Activated CD4-positive, alpha-beta T cell treated with anti-CD3 and anti-CD28 coated beads for 4 hours (primary cell): ENCODE data around the gene GPR55.
"Not testable (repeated sequence)": the region's sequence is repeated elsewhere in the genome, so short reads cannot be mapped to it uniquely, and the experiment has no call there.

Experiments
- DNase-seq, 2 donors: peaks; one replicate each; pipeline ENCODE4 v3.0.0-alpha.2; 2020

Gene GPR55

DNA sequence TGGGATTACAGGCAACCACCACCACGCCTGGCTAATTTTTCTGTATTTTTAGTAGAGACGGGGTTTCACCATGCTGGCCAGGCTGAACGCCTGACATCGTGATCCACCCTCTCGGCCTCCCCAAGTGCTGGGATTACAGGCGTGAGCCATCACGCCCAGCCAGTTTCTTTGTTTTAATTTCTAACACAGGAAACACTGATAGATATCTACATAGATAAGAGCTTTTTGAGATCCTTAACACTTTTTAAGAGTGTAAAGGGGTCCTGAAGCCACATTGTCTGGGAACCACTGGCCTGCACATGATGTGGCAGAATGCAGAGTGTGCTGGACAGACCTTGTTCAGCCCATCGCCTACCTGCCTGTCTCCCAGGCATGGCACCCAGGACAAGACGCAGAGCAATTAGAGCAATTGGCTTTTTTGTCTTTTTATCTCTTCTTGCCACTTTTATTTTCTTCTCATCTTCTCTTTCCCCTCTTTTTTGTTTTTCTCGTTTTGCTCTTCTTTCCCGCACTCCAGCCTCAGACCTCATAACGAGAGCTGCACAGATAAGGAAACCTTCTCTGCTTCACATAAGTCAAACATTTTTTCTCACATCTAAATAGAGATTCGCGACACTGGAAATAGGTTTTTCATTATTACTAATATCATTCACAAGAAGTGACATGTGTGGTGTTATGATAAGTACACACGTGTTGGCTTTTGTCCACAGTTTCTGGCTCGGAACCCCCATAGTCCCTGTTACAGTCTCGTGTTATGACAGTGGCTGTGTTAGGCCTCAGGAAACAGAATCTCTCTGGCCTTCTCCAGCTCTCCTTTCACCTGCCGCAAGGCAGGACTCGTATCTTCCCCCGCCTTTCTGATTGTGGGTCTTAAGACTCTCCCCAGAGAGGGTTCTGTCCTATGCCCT lies 25.2 kb upstream of the GPR55 start:
- no peak for DNase-seq

GRCh38 chr2:230947908-230948365 lies 22.9 kb upstream of the GPR55 start:
- no peak for DNase-seq

GRCh38 chr2:230947235-230947576 lies 22.2 kb upstream of the GPR55 start:
- DNase-seq = no peak

DNA sequence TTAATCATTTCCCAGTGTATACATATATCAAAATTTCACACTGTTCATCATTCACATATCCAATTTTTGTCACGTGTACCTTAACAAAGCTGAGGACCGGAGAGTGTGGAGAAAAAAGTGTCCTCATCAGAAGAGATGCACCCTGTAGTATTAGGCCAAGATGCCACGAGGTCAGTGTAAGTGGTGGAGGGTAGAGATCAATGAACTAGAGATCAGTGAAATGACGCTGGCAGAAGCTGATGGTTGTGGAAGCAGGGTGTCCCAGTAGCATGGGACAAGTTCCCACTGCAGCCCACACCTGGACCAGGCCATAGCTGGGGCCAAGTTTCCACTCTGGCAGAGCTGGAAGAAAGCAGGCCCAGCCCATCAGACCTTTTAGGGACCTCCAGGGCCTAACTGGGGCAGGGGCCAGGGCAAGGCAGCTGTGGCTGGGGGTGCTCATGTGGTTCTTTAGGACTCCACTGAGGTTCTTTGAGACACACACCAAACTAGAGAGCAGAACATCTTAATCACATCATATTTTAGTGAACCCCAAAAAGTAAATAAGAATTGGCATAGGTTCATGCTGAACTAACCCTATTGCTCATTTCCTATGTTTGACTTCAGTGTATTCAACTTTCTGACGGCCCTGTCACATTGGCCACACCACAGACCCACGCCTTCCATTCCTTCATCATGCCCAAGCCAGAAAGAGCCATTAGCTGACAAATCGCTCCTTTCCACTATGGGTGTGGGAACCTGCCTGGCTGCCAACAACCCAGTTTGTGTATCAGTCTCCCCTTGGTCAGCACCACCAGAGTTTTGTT lies 21.6 kb upstream of the GPR55 start:
- no peak for DNase-seq

DNA sequence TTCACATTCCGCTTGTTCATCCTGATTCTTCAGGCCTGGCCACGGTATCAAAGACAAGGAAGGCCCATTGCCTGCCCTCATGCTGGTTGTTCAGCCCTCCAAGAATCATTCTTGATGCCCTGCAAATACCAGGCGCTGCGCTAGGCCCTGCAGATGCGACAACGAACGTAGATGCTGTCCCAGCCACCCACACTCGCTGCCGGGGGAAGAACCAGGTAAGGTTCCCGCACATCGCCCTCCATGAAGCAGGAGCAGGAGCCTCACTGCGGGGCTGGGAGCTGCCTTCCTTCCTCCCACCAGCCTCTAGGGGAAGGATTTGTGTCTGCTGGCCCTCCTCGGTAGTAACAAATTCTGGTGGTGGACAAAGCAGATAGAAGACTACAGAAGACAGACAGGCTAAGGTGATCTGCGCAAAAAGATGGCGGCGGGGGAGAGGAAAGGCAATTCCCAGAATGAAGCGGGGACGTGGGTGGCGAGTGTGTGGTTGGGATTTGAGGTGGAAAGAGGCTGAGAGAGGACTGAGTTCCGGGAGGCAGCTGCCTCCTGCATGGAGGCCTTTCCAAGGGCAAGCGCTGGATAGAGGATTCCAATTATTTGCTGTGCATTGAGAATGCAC lies 19.8 kb upstream of the GPR55 start:
- no peak for DNase-seq

GRCh38 chr2:230944123-230944653 lies 19.1 kb upstream of the GPR55 start:
- no peak for DNase-seq

DNA sequence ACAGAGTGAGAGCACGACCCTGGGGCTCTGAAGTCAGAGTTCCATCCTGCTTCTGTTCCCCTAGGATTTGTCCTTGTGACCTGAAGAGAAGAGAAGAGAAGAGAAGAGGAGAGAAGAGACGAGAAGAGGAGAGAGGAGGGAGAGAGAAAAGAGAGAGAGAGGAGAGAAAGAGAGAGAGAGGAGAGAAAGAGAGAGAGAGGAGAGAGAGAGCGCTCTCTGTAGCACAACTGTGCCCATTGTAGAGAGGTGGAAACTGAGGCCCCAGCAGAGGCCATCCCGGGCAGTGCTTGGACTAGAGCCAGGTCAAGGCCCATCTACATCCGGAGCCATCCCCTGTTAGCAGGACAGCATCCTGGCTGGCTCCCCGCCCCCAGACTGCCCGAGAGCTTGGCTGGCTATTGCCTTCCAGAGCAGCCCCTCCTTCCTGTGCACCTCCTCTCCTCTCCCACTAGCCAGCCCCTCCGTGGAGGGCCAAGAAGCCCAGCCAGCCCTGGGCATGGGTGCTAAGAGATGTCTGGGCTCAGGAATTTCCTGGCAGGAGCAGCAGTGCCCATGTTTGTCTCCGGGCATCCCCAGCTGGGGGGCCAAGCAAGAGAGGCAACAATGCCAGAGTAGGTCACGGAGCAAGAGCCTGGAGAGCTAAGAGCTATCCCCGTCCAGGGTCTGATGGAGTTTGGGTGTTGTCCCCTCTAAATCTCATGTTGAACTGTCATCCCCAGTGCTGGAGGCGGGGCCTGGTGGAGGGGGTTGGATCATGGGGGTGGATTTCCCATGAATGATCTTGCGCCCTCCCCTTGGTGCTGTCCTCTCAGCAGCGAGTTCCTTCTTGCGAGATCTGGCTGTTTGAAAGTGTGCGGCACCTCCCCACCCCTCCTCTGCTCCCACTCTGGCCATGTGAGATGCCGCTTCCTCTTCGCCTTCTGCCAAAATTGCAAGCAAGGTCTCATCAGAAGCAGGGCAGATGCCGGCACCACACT lies 18.2 kb upstream of the GPR55 start:
- peak in 1 of 2 donors; percentile 20 for DNase-seq

DNA sequence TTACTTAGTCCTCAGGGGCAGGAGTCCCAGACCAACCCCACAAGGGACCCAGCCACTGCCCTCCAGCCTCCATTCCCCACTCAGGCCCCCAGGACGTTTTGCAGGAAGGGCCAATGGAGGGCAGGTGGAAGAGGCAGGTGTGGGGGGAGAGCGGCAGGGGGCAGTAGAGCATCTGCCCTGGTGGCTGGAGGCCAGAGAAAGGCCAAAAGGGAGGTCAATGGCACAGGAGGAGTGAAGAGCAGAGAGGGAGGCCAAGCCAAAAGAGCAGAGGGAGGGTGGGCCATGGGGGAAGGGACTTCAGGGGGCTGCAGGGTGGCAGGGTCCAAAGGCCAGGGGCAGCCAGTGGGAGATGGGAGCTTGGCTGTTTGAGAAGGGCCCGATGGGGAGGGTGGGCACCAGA lies 17.3 kb upstream of the GPR55 start:
- DNase-seq = no peak

DNA sequence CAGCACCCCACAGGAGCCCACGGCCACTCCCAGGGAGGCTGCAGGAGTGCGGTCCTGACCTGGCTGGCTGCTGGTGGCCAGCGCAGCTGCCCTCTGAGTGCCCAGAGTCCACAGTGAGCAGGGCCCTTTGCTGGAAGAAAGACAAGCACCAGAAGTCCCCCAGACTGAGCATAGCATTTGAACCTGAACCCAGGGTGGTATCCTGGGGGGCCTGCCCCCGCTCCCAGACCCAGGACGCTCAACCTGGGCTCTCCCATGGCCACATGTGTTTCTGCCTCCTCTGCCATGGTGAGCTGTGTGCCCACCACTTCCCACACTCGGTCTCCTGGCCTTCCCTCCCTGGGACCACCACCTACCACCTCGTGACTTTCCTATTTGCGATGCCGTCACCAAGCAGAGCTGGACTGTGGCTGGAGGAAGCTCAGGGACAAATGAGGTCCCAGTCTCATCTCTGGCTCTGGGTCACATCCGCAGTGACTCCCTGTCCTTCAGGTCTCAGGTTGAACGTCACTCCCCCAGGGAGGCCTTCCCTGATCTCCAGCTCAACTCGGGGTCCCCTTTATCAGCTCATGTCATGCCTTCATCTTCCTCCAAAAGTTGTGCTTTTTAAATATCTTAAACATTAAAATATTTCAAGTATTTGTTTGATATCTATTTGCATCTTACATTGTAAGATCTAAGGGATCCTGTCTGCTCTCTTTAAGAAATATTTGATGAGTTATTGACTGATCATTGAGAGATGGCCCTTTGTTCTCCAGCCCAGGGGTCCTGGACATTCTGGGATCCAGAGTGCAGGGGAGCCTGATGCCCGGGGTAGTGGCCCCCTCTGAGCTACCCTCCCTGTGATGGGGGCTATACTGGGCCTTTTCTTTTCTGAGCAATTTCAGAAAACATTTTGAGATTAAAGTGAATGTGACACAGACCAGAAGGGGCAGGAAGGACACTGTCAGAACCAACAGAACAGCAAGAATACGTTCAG lies 16.4 kb upstream of the GPR55 start:
- DNase-seq = no peak

GRCh38 chr2:230940471-230940815 lies 15.4 kb upstream of the GPR55 start:
- DNase-seq = no peak

DNA sequence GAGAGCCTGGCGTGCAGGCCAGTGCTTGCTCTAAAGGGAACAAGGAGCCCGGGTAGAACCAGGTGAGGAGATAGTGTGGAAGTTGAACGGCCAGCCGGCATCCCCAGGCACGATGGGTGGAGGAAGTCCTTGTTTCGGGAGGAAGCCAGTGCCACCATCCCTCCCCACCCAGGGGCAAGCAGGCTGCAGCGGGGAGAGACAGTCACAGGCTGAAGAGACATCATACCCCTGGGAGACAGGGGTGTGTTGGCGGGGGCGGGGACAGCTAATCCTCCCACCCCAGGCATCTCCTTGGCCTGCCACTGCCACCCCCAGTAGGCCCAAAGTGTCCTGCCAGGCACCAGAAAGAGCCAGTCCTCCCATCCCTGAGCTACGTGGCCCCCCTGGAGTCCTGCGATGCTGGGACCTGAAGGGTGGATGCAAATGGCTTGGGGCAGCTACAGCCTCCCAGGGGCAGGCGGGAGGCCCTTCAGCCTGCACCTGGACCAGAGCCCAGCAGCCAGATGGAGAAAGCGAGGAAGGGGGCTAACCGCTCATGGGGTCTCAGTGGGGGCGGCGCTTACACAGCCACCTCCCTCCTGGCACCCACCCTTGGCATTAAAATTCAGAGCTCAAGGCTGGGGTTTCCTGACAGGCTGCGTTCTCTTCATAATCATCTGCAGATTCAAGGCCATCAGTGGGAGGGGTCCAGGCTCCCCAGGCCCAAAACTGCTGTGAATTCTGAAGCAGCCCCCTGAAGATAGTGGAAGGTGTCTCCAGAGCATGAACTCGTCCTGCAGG lies 14.8 kb upstream of the GPR55 start:
- DNase-seq = no peak

DNA sequence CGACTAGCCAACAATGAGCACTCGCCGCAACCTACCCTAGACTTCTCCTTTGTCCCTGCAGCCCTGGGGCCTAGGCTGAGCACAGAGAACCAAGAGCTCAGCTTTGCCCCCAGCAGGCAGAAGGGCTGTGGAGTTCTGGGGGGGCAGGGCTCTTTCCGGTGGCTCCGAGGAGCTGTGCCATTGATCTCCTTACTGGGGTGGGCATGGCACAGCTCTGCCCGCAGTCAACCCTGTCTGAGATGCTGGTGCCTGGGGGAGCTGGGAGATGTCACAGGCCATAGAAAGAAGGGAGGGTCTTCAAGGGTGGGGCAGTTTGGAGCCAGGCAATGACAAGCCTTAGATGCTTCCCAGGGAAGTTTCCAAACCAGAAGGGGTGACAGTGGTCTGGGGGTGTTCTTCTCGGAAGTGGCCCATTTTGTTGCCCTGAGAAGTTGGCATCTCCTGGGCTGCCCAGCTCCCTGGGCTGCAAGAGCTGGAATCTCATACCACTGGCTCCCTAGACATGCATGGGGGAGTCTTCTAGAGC lies 14.1 kb upstream of the GPR55 start:
- no peak for DNase-seq

- DNase-seq = no peak
Observed at GRCh38 chr2:230938516-230939065, 13.5 kb upstream of the GPR55 start.

DNA sequence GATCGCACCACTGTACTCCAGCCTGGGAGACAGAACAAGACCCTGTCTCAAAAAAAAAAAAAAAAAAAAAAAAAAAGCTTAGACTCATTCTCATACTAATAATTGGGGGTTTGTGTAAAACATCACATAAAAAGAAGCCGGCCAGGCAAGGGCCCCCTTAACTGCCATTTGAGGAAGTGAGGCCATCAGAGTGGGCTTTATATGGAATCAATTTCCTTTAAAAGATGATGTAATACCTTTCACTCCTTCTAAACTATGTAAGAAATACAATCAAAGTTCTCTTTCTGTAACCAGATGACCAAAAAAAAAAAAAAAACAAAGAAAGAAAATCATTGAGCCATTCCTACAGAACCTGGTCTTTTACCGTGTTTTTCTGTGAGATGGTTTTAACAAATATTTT lies 13.1 kb upstream of the GPR55 start:
- DNase-seq = no peak

GRCh38 chr2:230937362-230937761 lies 12.3 kb upstream of the GPR55 start:
- no peak for DNase-seq

GRCh38 chr2:230936243-230936642 lies 11.2 kb upstream of the GPR55 start:
- DNase-seq = not testable (repeated sequence)

- no peak for DNase-seq
Observed at GRCh38 chr2:230935130-230935430, 10.0 kb upstream of the GPR55 start.

DNA sequence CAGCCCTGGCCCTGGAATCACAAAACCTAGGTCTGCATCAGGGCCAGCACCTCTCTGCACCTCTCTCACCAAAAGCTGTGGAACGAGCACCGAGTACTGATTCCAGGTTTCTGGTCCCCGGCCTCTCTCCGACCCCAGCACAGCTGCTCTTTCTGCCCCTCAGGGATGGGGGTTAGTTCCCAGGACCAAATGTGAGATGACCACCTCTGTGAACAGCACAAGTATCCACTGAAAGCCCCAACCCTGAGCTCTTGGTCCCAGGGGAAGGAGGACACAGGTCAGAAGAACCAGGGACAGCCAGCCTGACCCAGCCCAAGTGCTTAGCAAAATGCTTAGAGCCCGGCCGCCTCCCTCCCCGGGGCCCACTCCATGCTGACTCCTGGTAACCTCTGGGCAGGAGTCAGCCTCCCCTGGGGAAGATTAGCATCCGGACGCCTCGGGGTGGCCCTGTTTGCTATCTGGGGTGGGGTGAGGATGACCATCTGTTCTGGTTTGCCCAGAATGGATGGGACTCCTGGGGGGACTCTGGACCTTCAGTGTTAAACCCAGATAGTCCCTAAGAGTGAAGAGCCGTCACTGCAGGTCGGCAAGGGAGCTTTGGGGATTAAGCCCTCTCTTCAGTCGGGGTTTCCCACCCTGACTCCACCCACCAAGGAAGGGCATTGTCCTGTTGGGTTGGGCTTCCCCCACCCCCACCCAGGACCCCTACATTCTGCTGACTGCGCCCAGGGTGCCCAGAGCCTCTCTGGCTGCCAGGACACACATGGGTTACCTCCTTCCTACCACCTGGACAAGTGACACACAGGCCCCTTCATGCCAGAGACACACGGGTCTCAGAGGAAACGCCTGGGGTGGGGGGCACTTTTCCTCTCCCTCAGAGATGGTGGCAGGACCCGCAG lies 9.4 kb upstream of the GPR55 start:
- DNase-seq = no peak
